HG02943 (cell line): ENCODE data around the gene NFIB.

Experiments
- ATAC-seq: cut with Tn5 transposase; IDR thresholded peaks from one replicate; pipeline ENCODE4 v1.9.1; 2021; ENCODE audit warnings: mild to moderate bottlenecking, low read depth, moderate library complexity; ENCODE audit not compliant: unreplicated experiment

NFIB gene

DNA sequence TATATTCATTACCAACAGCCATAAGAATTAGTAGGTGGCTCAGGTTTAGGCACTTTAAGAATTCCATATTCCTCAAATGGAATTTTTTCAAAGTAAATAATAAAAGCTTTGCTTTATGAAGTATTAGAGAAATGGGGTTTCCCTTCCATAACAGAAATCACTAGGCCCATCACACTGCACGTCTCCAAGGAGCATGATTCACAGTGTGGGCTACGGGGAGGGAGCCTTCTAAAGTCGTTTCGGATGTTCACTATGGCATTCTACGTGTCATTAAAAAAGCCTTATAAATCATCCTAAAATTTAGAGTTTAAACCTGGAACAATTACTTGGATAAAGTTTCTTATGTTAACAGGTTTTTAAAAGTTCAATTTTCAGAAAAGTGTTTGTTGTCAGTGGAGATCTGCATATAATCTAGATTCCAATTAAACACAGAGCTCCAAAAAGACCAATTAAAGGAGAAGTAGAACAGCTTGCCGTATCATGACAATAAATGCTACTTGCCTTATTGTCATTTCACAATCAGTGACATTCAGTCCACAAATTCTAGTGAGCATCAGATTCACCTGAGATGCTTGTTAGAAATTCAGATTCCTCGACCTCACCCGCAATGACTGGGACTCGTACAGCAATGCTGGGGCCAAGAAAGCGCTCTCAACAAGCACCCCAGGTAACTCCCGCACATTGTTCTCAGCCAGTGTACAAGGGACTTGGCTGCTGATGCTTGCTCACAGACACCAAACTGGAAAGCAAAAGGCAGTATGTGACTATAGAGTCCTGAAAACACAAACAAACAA lies 115.7 kb downstream of the NFIB start:
- no peak for ATAC-seq

DNA sequence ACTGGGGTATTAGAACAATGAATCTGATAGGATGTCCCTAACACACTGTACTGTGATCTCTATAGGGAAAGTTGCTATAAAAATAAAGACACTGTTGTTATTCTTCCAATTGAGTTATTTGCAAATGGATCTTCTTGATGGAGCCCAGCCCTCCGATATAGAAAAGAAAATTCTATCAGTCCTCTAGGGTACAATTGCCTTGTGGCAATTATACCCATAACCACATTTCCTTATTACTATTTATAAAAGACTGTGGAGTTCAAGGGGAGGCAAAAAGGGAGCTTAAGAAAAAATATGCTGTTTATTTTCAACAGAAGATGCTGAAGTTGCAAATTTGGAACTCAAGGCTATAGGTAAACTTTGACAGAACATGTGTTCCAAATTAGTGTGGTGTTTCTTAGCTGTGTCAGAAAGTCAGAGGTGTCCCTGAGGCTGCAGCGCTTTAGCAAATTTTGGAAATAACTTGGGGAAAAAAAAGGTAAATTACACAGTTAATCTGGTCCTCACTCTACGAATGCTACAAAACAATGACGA lies 116.5 kb downstream of the NFIB start:
- no peak for ATAC-seq

DNA sequence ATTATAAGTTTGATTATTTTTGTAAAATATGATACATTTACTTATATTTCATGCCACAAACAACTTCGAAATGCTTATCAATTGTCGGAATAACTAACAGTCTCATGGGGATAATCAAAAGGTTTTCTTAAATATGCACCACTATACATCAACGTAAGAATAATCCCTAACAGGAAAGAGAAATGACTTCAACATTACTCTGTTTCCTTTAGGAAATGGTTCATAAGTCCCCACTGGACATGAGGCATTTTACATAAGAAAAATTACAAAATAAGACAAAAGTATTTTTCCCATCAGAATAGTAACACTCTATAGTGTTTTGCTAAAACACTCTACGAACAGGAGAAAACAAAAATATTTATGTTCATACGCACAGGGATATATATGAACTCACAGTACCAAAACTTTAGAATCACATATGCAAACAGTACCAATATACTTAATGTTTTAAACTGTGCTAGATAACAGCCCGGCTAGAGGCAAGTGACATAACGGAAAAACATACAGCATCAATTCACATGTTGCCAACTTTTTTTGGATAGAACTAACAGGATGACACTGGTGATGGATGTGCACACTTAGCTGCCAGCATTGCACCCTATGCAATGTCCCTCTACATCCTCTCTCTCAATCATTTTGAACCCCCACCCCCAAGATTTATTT lies 120.5 kb downstream of the NFIB start:
- no peak for ATAC-seq

DNA sequence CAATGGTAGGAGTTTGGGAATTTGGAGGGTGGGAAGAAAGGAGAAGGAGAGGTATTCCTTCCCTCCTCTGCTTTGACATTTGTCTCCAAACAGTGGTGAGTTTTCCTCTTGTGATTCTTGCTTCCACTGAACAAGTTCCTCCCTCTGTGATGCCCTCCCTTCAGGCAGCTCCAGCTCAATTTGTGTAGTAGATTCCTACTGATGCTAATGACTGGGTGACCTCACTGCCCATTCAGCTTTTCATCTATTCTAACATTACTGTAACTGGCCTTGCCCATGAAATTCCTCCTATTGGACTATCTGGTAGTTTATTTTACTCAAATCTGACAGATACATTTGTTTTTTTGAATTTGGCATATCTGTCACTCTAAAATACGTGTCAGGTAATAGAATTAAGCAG lies 121.4 kb downstream of the NFIB start:
- ATAC-seq: no peak

DNA sequence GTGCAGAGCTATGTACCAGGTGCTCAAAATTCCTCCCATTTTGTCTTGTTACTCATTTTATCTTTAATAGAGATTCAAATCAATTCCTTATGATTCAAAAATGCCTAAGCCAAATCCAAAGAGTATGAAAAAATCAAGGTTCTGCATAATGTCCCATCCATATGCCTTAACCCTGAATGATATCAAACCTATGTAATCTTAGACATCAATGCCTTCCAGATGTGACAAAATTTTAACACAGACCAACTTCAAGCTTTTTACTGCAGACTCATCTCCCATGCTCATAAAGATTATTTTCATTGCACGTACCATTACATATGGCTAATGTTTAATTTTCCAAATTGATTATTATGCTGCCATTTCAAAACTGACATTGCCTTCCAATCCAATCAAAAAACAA lies 122.4 kb downstream of the NFIB start:
- no peak for ATAC-seq

DNA sequence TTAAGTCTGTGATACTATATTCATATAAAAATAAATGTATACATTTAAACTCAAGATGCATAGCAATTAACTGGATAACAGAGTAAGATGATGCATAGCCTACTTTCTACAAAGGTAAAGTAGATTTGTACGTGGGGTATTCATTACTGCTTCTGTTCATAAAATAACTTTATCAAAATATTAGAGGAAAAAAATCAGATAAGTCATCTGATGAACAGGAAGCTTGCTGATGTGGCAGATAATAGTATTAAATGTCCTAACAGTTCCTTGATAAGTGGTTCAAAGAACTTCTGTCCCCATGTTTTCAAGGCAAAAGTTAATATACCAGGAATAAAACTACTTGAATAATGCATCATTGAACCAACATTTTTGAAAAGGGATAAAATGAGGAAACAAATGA lies 123.7 kb downstream of the NFIB start:
- ATAC-seq: no peak

DNA sequence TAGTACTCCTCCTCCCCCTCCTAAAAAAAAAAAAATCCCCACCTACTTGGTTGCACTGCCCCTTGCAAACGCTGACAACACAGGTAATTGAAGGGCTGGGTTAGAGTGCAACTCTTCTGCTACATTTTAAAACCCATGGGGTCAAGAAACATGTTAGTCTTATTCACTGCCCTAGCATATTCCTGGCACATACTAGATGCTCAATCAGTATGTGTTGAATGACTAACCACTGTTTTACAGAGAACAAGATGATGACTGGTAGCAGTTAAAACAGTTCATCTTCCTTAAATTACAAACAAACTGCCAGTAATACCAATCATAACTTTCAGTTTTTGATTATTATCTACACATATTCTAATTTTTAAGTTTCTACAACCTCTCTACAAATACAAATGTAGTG lies 124.4 kb downstream of the NFIB start:
- ATAC-seq: no peak

DNA sequence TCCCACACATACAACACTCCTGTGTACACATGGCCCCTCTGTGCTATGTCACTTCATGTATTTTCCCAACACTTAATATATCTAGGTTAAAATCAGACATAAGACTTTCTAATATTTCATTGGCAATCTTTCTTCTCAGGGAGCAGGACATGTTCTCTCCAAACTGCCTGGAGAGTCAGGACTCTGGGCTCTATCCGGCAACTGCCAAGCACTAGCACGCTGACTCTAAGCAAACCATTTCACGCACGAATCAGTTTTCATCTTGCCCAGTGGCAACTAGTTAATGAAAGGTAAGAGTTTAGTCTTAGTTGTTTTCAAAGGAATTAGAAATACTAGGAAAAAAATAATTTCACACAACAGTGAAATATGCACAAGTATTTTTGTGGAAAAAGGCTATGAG lies 124.8 kb downstream of the NFIB start:
- no peak for ATAC-seq

DNA sequence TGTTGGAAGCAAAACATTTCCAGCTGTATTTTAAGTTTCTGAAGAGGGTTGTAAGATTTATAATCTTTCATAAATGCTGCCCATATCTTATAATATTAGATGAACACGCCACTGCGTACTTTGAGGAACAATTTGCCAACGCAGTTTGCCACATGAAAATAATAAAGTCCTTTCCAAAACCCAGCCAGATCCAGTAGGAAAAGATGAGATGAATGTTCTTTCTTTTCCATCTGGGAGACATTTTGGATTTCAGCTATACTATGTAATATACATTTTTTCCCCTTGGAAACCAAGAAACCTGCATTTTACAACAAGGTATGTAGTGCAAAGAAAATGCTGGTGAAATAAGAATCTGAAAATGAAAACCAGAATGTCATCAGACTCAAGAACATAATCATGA lies 125.4 kb downstream of the NFIB start:
- no peak for ATAC-seq

DNA sequence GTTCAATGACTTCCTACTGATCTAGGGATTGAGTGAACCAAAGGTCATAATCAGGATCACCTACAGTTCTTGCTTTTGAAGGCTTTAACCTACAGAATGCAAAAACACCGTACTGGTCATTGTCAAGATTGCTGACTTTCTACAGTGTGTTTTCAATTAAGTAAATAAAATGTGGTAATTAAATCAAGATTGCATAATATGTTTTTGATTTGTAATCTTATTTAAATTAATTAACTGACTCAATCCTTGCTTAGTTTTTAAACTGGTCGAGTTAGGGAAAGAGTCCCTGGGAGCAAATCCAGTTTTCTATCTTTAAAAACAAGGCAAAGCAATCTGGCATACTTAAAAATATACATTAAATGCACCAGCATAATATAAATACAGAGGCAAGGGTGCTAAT lies 125.9 kb downstream of the NFIB start:
- no peak for ATAC-seq

DNA sequence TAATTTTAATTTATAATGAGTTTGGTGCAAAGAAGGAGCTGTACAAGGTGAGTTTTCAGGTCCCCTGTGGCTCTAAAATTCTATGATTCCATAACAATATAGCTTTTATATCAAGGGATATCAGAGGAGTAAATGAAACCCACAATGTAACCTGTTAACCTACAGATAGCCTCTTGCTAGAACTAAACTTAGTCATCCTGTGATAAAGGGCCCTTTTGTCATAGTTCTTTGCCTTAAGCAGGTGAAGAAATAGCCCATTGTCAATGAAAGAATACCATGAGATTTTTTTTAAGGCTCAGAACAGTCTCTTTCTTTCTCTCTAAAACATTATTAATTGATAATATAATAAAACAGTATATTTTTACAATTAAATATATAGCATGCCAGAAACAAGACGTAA lies 127.8 kb downstream of the NFIB start:
- no peak for ATAC-seq

DNA sequence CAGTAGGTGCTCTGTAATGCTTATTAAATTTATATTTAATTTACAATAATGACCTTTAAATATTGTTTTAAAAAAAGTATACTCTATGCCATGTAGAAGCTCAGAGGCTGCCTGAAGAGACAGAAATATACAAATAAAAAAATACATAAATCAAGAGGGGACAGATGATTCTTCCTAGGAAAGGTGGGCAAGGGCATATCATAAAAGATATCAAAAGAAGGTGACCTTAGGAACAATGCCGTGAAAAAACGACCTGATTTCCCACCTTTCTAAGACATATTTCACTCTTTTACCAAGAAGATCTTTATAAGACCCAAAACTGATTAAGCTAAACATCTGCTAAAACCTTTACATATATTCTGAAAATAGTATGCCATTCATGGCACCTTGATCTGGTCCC lies 128.9 kb downstream of the NFIB start:
- no peak for ATAC-seq

DNA sequence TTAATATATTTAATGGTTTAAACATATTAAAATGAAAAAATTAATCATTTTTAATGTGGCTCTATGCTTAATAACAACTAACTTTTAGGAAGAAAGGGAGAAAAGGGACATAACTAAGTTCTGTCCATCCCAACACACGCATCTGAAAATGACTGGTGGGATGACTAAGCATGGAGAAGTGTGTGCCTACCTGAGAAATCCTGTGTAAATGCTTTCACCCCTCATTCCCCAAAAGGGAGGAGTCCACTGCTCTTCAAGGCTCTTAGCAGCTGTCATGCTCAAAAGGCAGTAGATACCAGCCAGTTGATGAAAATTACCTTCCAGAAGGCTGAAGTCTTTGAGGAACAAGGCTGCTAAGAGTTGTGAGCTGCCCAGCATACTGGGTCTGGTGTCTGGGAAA lies 130.9 kb downstream of the NFIB start:
- ATAC-seq: no peak

DNA sequence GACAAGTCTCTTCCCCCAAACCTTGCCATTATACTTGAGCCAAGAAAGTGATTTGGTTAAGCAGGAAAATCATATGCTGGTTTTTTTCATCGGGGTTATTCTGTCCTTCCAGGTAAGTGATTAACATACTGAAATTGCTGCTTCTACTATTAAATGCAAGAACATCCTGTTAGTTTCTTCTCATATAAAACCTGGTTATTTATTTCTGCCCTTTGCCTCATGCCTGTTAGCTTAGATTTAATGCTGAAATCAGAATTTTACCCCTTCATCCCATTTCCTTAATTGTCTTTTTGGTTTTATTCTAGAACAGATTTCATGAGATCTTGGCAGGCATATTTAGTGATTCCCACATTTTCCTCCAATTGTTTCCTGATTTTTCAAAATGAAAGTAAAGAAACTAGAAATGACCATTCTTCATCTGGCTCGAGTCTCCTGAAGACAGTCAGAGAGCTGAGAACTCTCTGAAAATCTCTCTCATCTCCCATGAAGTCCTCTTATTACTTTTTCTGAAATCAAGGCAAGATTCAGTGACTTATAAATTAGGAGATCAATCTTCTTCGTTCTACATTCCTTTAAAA lies 132.9 kb downstream of the NFIB start:
- ATAC-seq: no peak

DNA sequence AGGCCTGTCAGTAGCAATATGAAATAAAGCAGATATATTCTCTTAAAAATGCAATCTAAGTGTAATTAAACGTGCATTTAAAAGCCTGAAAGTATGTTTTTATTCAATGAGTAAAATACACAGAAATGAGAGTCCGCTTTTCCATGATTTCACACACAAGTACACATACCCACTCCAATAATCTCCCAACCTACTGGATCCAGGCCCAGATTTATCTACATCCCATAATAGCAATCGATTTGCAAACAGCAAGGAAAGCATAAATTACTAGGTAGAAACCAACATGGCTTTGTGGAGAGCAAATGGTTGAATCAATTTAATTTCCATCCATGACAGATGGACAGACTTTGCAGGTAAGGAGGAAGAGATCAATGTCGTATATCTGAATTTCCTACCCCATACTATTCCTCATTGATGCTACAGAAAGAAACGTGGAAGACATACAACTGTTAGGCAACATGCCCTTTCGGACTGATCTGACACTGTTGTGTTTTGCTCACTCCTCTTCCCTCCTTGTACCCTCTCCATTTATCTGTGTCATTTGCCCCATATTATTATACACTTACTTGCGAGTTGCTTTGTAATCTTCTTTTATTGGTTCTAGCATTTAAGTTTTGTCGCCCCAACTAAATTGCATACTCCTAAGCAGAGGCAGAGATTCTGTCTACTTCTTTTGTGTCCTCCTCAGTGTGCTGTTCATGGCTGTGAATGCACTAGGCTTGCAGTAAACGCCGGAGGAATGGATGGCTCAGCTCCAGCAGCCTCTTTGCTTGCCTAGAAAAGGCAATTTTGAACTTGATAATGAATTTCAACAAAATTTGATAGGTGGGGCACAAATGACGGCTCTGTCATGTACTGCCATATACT lies 133.6 kb downstream of the NFIB start:
- no peak for ATAC-seq

DNA sequence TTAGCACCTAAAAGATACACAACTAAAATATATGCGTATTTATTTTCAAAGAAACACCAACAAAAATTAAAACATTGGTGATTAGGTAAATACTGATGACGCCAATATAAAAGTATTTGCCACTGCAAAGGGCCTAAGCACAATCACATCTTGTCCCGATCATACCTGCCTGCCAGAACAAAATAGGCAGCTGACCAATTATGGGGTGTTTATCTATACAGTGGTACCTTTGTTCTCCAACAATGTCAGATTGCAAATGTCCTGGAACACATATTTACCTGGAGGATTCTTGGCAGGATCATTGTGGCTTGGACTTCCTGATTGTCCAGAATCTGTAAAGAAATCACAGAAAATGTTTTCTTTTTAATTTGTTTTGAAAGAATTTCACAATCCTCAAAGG lies 134.5 kb downstream of the NFIB start:
- no peak for ATAC-seq

DNA sequence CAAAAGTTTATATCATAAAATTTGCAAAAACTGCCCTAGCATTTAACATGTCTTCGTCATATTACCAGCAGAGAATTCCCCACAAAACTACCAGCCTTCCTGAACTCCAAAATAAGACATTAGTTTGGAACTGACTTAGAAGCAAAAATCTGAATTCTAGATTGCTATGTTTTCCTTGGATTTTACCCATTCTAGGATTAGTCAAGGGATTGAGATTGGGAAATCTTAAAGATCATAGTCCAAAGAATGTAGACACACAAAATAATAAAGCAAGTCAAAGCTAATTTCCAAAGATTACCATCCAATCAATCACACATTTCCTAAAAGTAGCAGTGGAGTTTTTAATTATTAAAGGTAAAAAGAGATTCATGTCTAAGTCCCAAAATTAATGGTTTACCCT lies 138.2 kb downstream of the NFIB start:
- ATAC-seq: no peak

DNA sequence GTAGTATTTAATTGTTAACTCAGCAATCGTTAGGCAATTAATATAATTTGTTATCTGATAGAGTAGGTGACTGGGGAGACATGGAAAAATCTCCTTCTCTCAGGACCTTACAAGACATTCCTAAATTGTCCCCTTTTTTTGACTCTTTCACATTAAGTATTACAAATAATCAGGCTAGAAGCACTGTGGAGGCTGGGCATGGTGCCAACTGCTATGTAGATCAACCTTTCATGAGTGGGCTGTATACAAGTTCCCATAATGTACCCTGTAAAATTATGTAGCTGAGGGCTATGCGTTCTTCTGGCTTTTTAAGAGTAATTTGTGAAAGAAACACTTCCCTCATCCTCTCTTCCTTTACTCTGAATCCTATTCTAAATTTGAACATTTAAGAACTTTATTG lies 140.2 kb downstream of the NFIB start:
- ATAC-seq: no peak

DNA sequence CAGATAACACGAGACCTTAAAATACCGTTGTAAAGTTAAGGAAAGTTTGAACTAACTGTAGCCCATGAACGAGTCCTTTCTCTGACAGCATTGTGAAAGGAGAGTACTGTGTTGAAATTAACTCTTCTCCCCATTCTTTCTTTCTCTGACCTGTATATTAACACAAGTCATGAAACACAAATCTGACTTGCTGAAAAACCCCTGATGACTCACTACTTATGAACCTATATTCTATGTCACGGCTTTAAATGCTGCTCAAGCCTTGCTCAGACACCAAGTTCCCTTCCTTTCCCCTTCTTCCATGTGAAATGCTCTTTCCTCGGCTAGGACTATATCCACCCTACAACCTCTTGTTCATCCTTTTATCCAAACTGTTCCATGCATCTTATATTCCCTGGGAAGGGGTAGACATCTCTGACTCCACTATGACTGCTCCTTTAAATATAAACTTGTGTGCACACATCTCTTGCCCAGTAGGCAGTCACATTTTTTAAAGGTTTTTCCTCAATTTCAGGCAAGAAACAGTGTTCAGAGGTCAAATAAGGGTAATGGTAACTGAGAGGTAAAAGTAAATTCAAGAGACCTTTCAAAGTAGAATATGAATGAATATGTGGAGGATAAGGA lies 142.9 kb downstream of the NFIB start:
- ATAC-seq: no peak

DNA sequence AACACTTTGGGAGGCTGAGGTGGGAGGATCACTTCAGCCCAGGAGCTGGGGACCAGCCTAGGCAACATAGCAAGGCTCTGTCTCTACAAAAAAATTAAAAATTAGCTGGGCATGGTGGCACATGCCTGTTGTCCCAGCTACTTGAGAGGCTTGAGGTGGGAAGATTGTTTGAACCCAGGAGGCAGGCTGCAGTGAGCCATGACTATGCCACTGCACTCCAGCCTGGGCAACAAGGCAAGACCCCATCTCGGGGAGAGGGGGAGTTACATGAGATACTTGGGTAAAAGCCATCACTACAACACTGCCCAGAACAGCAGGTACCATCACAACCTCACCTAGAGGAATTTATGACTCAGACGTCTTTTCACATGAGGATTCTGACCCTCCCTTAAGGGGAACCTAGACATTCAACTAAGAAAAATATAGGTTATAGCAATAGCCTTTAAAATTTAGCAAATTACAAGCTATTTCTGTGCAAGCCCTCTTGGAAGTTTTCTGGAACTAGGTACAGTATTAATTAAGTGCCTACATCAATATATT lies 143.5 kb downstream of the NFIB start:
- no peak for ATAC-seq
